Ishikawa (cell line): ENCODE measurements around the gene EPAS1.
A peak's percentile ranks its signal among the peaks of the same experiment; 100 is the strongest.

Experiments
- CEBPB ChIP-seq: IDR thresholded peaks from 2 replicates; pipeline ENCODE4 v1.6.1; 2012
- CREB1 ChIP-seq: IDR thresholded peaks from 2 replicates; pipeline ENCODE4 v1.6.1; 2012; ENCODE audit warnings: low read depth
- EGR1 ChIP-seq: IDR thresholded peaks from 2 replicates; pipeline ENCODE4 v1.6.1; 2012
- EP300 ChIP-seq: IDR thresholded peaks from 2 replicates; pipeline ENCODE4 v1.6.1; 2012; ENCODE audit warnings: borderline replicate concordance
- FOXM1 ChIP-seq: IDR thresholded peaks from 2 replicates; pipeline ENCODE4 v1.6.1; 2012; ENCODE audit warnings: low read depth, borderline replicate concordance
- MAX ChIP-seq: IDR thresholded peaks from 2 replicates; pipeline ENCODE4 v1.6.1; 2012
- NFIC ChIP-seq: IDR thresholded peaks from 2 replicates; pipeline ENCODE4 v1.6.1; 2012
- RAD21 ChIP-seq: IDR thresholded peaks from 2 replicates; pipeline ENCODE4 v1.6.1; 2012; ENCODE audit warnings: low read depth
- REST ChIP-seq: IDR thresholded peaks from 2 replicates; pipeline ENCODE4 v1.6.1; 2012; ENCODE audit warnings: low read depth, mild to moderate bottlenecking
- TAF1 ChIP-seq: IDR thresholded peaks from 2 replicates; pipeline ENCODE4 v1.6.1; 2012; ENCODE audit warnings: low read depth, mild to moderate bottlenecking
- TCF12 ChIP-seq: IDR thresholded peaks from 2 replicates; pipeline ENCODE4 v1.6.1; 2012; ENCODE audit warnings: low read depth
- TEAD4 ChIP-seq: IDR thresholded peaks from 2 replicates; pipeline ENCODE4 v1.6.1; 2012
- USF1 ChIP-seq: IDR thresholded peaks from 2 replicates; pipeline ENCODE4 v1.6.1; 2012
- YY1 ChIP-seq: IDR thresholded peaks from 2 replicates; pipeline ENCODE4 v1.6.1; 2012; ENCODE audit warnings: low read depth
- ZBTB7A ChIP-seq: IDR thresholded peaks from 2 replicates; pipeline ENCODE4 v1.6.1; 2012; ENCODE audit warnings: low read depth

EPAS1 gene

GRCh38 chr2:46273919-46274318, 23.3 kb upstream of the EPAS1 start:
- TF ChIP-seq CEBPB (no peak), EP300 (no peak), TAF1 (no peak), USF1 (no peak)

GRCh38 chr2:46274586-46274985, 22.6 kb upstream of the EPAS1 start:
- no peak for TF ChIP-seq TEAD4
- no peak for TF ChIP-seq USF1
- TF ChIP-seq EP300, result no peak
- no peak for TF ChIP-seq FOXM1
- no peak for TF ChIP-seq ZBTB7A
- TF ChIP-seq YY1, result no peak
- no peak for TF ChIP-seq EGR1
- TF ChIP-seq TAF1, result no peak
- no peak for TF ChIP-seq CEBPB
- no peak for TF ChIP-seq TCF12
- no peak for TF ChIP-seq RAD21
- no peak for TF ChIP-seq CREB1
- TF ChIP-seq REST, result no peak

GRCh38 chr2:46275995-46276394, 21.2 kb upstream of the EPAS1 start:
- TF ChIP-seq USF1 (no peak), EGR1 (no peak), NFIC (no peak), TAF1 (no peak), RAD21 (no peak)

GRCh38 chr2:46276642-46277041, 20.6 kb upstream of the EPAS1 start:
- no peak for TF ChIP-seq TAF1
- TF ChIP-seq REST, result no peak
- TF ChIP-seq USF1, result no peak
- no peak for TF ChIP-seq NFIC
- TF ChIP-seq EGR1, result no peak
- TF ChIP-seq FOXM1, result no peak
- TF ChIP-seq CREB1, result no peak
- peak; percentile 19; the same call in 1 of the 2 replicates for TF ChIP-seq RAD21
- no peak for TF ChIP-seq EP300
- no peak for TF ChIP-seq ZBTB7A
- peak; percentile 69 for TF ChIP-seq TEAD4
- TF ChIP-seq YY1, result no peak
- no peak for TF ChIP-seq MAX

- no peak for TF ChIP-seq USF1
These were observed 19.6 kb upstream of the EPAS1 start for GRCh38 chr2:46277431-46278190.

GRCh38 chr2:46278952-46279351, 18.3 kb upstream of the EPAS1 start:
- TF ChIP-seq CEBPB, result no peak
- TF ChIP-seq YY1, result no peak
- TF ChIP-seq REST, result no peak
- TF ChIP-seq TEAD4, result no peak
- no peak for TF ChIP-seq NFIC
- TF ChIP-seq EP300, result no peak
- no peak for TF ChIP-seq MAX
- no peak for TF ChIP-seq ZBTB7A
- no peak for TF ChIP-seq TAF1
- TF ChIP-seq TCF12, result no peak
- TF ChIP-seq EGR1, result no peak
- no peak for TF ChIP-seq USF1
- no peak for TF ChIP-seq FOXM1
- TF ChIP-seq RAD21, result no peak
- TF ChIP-seq CREB1, result no peak
